DMS153 (cell line): ENCODE results near the gene AXIN1.

Experiments used
- DNase-seq: peaks from one replicate; lab custom pipeline; 2025; lab: John Stamatoyannopoulos, UW

The AXIN1 gene

GRCh38 chr16:301235-301634 is 51.3 kb downstream of the AXIN1 start:
- no peak for DNase-seq

GRCh38 chr16:297832-298231 is 54.7 kb downstream of the AXIN1 start:
- DNase-seq: no peak

- DNase-seq: no peak
Observed at GRCh38 chr16:296806-297510, 55.6 kb downstream of the AXIN1 start.

GRCh38 chr16:296276-296675 is 56.2 kb downstream of the AXIN1 start:
- DNase-seq: no peak

GRCh38 chr16:293043-293775 is 59.3 kb downstream of the AXIN1 start:
- no peak for DNase-seq

- DNase-seq: no peak
Observed at GRCh38 chr16:291539-291938, 61.0 kb downstream of the AXIN1 start.

- DNase-seq: no peak
Observed at GRCh38 chr16:290681-291405, 61.7 kb downstream of the AXIN1 start.

- DNase-seq: no peak
Observed at GRCh38 chr16:290015-290680, 62.4 kb downstream of the AXIN1 start.

GRCh38 chr16:289395-289997 is 63.0 kb downstream of the AXIN1 start:
- DNase-seq: no peak

- no peak for DNase-seq
Observed at GRCh38 chr16:287981-288920, 64.3 kb downstream of the AXIN1 start.

GRCh38 chr16:287298-287811 is 65.2 kb downstream of the AXIN1 start:
- DNase-seq: peak; percentile 86

GRCh38 chr16:286491-287297 is 65.8 kb downstream of the AXIN1 start:
- no peak for DNase-seq

- DNase-seq: no peak
Observed at GRCh38 chr16:285146-286055, 67.1 kb downstream of the AXIN1 start.

GRCh38 chr16:284204-285120 is 68.1 kb downstream of the AXIN1 start:
- no peak for DNase-seq

GRCh38 chr16:283033-283805 is 69.3 kb downstream of the AXIN1 start, which contains the start of gene PDIA2:
Gene PDIA2, plus strand, starts transcription at chr16:283164. Its CDS starts 6 bp downstream, at chr16:283170.
- DNase-seq: no peak

- DNase-seq: no peak
Observed at GRCh38 chr16:282491-282890, 70.0 kb downstream of the AXIN1 start.
